Kidney tubule cell (primary cell): ENCODE measurements around the gene VIPR2.

Experiments used
- DNase-seq: peaks from one replicate; pipeline ENCODE4 v3.0.0-alpha.2; 2018; ENCODE audit warnings: low spot score

VIPR2 gene

GRCh38 chr7:159025161-159025779 lies 119.4 kb downstream of the VIPR2 start:
- DNase-seq: no peak

GRCh38 chr7:159024280-159024951 lies 120.3 kb downstream of the VIPR2 start:
- DNase-seq: no peak

DNA sequence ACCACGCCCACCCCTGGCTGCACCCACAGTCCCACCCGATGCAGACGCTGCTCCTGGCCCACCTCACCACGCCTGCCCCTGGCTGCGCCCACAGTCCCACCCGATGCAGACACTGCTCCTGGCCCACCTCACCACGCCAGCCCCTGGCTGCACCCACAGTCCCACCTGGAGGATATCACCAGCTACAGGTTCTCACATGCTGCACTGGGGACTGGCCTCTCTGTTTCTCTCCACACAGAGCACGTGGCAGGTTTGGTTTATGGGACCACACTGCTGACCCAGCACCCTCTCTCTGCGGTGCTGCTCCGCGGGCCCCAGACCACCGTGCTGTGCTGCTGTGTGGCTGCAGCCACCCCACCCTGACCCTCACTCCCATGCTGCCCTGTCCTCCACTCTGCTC lies 120.9 kb downstream of the VIPR2 start:
- no peak for DNase-seq

DNA sequence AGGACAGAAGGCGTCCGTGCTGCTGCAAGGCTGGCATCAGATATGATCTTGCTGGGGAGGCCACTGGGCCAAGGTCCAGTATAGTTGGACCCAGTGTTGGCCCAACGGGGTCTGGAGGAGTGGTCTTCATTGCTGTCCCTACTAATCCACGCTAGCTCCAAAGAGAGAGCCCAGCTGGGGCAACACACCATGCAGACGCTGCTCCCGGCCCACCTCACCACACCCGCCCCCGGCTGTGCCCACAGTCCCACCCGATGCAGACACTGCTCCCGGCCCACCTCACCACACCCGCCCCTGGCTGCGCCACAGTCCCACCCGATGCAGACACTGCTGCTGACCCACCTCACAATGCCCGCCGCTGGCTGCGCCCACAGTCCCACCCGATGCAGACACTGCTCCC lies 121.5 kb downstream of the VIPR2 start:
- no peak for DNase-seq

DNA sequence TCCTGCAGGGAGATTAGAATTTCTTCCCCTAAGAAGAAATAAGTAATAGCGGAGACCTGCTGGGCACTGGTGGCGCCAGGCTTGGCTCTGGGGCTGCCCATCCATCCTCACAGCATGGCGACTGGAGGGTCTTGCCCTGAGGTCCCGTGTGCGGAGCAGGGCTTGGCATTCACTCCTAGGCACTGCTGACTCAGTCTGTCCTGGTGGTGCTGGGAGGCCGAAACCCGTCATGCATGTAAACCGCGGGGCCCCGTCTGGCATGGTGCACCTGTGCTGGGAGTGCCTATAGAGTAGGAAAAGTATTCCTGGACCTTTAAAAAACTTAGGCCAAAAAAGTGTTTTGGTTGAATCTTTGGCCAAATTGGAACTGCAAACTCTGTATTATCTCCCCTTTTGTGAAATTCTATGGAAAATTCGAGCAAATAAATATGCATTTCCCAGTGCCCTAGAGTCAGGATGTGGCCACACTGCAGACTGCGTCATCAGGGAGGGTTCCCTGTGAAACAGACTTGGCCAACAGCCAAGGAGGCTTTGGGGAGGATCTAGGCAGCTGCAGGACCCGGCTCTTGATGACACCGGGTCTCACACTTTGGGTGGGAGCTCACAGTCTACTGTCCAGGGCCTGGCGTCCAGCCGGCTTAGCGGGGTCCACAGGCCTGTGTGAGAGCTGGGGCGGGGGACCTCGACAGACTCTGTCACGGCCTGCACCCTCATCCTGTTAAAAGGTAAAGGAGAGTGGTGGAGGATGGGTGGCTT lies 122.3 kb downstream of the VIPR2 start:
- DNase-seq: peak; percentile 39

GRCh38 chr7:159020987-159021386 lies 123.7 kb downstream of the VIPR2 start:
- no peak for DNase-seq

GRCh38 chr7:159019111-159019510 lies 125.6 kb downstream of the VIPR2 start:
- DNase-seq: peak; percentile 6

GRCh38 chr7:159017741-159018140 lies 126.9 kb downstream of the VIPR2 start:
- DNase-seq: no peak

GRCh38 chr7:159017210-159017609 lies 127.5 kb downstream of the VIPR2 start:
- no peak for DNase-seq

DNA sequence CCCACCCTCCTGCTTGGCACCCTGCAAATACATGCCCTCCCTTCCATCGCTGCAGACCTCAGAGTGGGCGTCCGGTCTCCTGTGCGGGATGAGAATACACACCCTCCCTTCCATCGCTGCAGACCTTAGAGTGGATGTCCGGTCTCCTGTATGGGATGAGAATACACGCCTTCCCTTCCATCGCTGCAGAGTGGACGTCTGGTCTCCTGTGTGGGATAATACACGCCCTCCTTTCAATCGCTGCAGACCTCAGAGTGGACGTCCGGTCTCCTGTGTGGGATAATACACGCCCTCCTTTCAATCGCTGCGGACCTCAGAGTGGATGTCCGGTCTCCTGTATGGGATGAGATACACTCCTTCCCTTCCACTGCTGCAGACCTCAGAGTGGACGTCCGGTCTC lies 128.1 kb downstream of the VIPR2 start:
- no peak for DNase-seq

DNA sequence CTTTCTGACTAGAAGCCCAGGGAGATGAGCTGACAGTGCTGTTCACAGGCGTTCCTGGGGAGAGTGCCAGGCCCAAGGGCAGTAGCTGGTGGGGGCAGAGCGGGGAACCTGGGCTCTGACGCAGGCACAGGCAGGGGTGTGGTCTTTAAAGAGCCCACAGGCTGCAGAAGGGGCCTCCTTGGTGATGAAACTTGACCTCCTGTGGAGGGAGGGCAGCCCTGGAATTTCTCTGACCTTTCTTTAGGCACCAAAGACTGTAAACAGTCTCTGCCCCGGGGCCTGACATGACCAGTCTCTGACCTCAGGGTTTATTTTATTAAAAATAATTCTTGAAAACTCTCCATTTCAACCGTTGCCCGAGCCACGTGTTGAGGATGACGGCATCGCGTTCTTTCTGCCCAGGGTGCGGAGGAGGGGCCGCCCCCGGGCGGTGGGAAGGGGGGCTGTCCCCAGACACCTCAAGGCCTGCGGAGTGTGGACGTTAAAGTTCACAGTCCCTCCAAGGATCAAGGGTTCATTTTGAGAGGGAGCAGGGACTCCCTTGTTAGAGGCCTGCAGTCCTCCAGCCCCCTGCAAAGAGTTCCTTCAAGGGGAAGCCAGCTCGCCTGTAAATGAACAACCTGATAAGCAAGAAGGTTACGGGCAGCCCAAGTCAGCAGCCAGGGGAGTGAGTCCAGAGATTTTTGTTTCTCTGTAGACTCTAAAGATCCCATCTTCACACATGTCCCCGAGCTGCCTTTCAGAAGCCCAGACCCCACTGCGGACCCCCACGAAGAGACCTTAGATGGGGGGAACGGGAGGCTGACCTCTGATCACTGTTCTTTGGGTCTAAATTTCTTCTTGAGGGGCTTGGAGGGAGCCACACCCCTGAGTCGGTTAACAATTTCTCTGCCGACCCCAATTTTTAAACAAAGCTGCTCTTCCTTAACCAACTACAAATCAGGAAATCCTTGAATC lies 128.9 kb downstream of the VIPR2 start:
- DNase-seq: peak; percentile 50

DNA sequence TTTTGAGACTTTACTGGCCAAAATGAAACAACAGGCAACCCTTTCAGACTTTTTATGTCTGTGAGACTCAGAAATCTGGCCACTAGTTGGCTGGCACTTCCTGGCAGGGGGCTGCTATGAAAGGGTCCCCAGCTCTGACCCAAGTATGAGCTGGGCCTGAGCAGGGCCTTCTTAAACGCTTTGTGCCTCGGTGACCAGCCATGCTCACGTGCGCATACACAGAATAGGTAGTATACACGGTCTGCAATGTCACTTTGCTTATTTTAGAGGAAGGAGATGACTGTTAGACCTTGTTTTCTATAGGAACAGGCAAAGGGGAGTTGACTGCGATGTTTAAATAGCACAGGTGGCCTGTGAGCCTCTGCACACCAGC lies 129.6 kb downstream of the VIPR2 start:
- DNase-seq: no peak

DNA sequence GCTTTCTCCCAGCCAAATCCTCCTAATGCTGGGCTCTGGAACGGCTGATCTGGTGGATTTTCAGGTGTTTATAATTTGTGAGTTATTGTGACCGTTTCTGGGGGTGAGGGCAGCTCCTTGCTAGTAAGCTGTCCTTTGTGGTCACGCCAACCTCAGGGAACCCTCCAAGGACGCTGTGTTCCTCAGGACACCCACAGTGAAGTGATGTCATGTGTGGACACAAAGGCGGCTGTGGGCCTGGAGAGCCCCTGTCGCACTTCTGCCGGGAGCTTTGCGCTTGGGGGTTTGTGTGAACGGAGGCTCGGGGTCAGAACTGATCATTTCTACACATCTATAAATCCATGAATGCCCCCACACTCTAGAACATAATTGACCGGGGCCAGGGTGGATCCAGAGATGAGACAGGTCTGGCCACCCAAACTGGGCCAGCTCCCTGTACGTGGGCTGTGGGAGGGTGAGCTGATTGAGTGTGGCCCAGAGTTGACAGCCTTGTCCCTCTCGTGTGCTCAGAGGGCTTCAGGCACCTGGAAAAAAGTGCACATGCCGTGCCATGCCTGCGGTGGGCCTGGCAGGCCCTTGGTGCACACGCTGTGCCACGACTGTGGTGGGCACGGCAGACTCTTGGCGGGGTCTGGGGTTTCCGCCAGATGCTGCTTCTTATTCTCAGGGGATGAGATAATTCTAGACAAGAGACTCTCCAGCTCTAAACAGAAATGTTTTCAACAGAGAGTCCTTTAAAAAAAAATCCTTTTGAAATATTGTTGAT lies 130.2 kb downstream of the VIPR2 start:
- no peak for DNase-seq

- no peak for DNase-seq
Measured at GRCh38 chr7:159013825-159014289, 130.8 kb downstream of the VIPR2 start.

DNA sequence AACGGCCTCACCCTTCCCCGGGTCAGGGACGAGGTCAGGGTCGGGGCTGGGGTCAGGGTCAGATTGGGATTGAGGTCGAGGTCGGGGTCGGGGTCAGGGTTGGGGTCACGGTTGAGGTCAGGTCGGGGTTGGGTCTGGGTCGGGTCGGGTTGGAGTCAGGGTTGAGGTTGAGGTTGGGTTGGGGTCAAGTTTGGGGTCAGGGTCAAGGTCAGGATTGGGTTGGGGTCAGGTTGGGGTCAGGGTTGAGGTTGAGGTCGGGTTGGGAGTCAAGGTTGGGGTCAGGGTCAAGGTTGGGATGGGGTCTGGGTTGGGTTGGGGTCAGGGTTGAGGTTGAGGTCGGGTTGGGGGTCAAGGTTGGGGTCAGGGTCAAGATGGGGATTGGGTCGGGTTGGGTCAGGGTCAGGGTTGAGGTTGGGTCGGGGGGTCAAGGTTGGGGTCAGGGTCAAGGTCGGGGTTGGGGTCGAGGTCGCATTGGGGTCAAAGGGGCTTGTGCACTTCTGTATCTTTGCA lies 131.4 kb downstream of the VIPR2 start:
- no peak for DNase-seq

DNA sequence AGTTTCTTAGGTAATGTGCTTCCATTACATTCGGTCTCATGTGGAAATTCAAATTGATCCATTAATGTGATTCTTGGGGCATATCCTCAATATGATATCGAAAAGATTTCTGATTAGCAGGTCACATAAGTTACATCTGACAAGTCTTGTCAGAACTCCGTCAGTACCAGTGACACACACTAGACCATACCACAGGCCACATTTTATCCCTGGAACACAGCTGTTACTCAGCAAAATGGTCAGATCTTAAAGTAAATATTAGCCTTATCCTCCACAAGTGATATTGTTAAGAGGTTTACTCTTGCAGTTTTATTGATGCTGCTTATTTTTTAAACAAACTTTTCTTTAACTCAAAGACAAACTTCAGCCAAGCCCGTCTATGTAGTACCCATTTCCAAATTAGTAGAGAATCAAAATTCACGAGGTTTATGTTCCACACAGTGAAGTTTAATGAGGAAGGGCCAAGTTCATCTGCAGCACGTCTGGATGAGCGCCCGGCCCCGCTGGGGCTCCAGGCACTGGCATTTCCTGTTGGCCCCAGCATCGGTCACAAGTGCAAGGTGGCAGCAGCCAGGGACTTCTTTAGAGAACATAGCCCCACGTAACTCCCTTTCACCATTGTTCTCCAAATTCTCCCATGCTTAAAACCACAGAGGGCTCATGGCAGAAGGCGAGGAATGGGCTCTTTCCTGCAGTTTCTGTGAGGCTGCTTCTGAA lies 132.2 kb downstream of the VIPR2 start:
- DNase-seq: peak; percentile 9

GRCh38 chr7:159011722-159012022 lies 133.0 kb downstream of the VIPR2 start:
- DNase-seq: no peak

DNA sequence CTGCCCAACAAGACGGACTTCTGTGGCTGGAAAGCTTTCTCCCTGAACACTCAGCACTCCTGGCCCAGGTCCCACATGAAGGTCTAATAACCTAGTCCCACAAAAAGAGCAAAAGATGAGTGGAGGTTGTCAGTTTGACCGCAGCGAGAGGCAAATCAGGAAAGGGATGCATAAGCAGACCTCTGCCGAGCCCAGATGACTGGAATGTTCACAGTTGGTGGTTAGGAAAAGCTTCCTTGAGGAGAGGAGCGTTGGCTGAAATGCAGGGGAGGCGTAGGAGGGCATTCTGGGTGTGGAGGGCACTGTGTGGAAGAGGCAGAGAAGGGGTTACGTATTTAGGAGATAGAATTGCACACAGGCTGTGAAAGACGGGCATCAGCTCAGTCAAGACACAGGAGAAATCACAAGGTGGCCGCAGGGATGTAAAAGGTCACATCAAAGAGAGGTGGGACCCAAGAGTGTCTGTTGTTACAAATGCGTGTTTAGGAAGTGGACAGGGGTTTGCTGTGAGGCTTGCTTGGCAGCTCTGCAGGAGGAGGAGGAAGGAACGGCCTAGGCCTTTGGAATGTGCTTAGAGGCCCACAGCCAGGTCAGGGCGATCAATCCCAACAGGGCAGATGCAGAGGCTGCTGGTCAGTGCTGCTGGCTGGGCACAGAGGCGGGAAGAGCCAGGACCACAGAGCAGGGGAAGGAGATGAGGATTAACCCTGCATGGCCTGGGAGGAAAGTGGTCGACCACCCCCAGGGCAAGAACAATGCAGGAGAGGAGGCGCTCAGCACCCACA lies 133.5 kb downstream of the VIPR2 start:
- no peak for DNase-seq

GRCh38 chr7:159010411-159010810 lies 134.3 kb downstream of the VIPR2 start:
- no peak for DNase-seq

DNA sequence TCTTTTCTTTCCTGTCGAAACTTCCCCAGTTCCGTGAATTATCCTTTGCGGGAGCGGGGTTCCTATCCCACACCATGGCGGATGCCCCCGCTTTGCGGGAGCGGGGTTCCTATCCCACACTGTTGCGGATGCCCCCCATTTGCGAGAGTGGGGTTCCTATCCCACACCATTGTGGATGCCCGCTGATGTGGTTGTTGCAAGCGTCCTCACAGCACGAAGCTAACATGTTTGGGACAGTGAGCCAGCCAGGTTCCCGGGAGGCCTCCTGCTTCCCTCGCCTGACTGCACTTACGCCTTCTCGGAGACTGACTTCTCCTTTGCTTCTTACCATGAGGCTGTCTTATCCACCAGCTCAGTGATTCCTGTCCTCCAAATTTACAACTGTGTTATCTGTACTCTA lies 134.7 kb downstream of the VIPR2 start:
- DNase-seq: no peak
